Measurements from ENCODE around the gene PARP4. TPM values are rescaled to one million over a fixed set of nuclear protein-coding genes. Genes with fewer than 3 reads are reported as not detected.
"Not testable (repeated sequence)": the region's sequence is repeated elsewhere in the genome, so short reads cannot be mapped to it uniquely, and the experiment has no call there.

Gene PARP4
- polyA plus RNA-seq, 2 of the 4 experiments (the other 2 are of a cell fraction): 25.8 to 70.4 TPM

DNA sequence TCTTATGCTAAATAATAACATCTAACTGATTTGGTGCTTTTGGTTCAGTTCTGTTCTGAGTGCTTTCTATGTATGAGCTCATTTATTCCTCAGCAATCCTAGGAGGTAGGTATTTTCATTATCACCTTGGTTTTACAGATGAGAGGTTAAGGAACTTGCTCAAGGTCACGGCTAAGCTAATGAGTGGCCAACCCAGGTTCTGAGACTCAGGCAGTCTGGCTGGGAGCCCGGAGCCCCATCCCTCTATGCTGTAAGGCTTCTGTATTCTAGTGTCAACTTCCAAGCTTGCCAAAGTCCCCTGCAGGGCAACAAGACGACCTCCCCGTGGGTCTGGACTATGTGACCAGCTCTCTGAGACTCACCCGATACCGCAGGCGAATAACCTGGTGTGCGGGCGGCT, 60.5 kb downstream of the PARP4 start:
- CTCF ChIA-PET: no interaction called here
- DNase-seq (ENCODE audit: low read depth in 1 of 2, low spot score in 1 of 2): no peak
- H3K27ac ChIP-seq: no peak overlapping the region
- no peak for FAIRE-seq
- H3K4me1 ChIP-seq: no peaks in the 10 kb centered on the region
- WGBS (ENCODE audit: missing lambda C conversion rate): 96% methylated on average over 9 of the region's 9 CpGs
- no peaks in the 10 kb centered on the region for H3K9me3 ChIP-seq
- H3K4me3 ChIP-seq: no peak overlapping the region
- no peak for ATAC-seq
- H3K4me2 ChIP-seq: no peak overlapping the region
- POLR2A ChIA-PET: no interaction called here
- TF ChIP-seq NFE2L2 (conservative IDR thresholded peaks at IDR 0.05; ENCODE audit: low read length) (no peak), RARB (CRISPR knock-in tag; IDR thresholded peaks at IDR 0.05) (no peak), RCOR1 (IDR thresholded peaks at IDR 0.05; ENCODE audit: low read depth, low read length) (no peak)
- TF ChIP-seq, protein P1, sequence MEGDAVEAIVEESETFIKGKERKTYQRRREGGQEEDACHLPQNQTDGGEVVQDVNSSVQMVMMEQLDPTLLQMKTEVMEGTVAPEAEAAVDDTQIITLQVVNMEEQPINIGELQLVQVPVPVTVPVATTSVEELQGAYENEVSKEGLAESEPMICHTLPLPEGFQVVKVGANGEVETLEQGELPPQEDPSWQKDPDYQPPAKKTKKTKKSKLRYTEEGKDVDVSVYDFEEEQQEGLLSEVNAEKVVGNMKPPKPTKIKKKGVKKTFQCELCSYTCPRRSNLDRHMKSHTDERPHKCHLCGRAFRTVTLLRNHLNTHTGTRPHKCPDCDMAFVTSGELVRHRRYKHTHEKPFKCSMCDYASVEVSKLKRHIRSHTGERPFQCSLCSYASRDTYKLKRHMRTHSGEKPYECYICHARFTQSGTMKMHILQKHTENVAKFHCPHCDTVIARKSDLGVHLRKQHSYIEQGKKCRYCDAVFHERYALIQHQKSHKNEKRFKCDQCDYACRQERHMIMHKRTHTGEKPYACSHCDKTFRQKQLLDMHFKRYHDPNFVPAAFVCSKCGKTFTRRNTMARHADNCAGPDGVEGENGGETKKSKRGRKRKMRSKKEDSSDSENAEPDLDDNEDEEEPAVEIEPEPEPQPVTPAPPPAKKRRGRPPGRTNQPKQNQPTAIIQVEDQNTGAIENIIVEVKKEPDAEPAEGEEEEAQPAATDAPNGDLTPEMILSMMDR (IDR thresholded peaks at IDR 0.05): no peak

DNA sequence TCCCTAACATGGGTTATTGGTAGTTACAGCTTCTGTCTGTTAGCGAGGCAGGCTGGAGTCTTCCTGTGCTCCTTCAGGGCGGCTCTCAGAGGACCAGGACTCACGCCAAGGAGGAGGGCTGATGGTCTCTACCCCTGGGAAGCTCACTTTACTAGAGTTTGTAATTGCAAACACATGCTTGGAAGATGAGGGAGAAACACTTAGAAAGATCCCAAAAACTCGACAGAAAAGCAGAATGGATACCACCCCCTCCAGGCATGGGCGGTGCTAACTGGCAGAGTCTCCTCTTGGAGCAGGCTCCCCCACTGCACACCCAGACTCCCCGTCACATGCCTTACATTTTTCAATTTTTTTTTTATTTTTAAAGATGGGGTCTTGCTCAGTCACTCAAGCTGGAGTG, 62.0 kb downstream of the PARP4 start:
- CTCF ChIA-PET: interaction anchor here (0.6 kb wide), 1 partner anchor 191 kb away, joined by 3 read pairs; no protein-coding TSS in a partner anchor
- no peak for TF ChIP-seq CHD2 (IDR thresholded peaks at IDR 0.05; ENCODE audit: low read length, partially characterized antibody)
- TF ChIP-seq SREBF2 (IDR thresholded peaks at IDR 0.05): no peak
- TF ChIP-seq TFCP2L1 (CRISPR knock-in tag; IDR thresholded peaks at IDR 0.05): no peak
- TF ChIP-seq, protein P2, sequence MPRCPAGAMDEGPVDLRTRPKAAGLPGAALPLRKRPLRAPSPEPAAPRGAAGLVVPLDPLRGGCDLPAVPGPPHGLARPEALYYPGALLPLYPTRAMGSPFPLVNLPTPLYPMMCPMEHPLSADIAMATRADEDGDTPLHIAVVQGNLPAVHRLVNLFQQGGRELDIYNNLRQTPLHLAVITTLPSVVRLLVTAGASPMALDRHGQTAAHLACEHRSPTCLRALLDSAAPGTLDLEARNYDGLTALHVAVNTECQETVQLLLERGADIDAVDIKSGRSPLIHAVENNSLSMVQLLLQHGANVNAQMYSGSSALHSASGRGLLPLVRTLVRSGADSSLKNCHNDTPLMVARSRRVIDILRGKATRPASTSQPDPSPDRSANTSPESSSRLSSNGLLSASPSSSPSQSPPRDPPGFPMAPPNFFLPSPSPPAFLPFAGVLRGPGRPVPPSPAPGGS (IDR thresholded peaks at IDR 0.05): no peak
- no peak for TF ChIP-seq RCOR1 (IDR thresholded peaks at IDR 0.05; ENCODE audit: low read depth, low read length)
- no peak for TF ChIP-seq KDM5A (IDR thresholded peaks at IDR 0.05)
- TF ChIP-seq, protein P3, sequence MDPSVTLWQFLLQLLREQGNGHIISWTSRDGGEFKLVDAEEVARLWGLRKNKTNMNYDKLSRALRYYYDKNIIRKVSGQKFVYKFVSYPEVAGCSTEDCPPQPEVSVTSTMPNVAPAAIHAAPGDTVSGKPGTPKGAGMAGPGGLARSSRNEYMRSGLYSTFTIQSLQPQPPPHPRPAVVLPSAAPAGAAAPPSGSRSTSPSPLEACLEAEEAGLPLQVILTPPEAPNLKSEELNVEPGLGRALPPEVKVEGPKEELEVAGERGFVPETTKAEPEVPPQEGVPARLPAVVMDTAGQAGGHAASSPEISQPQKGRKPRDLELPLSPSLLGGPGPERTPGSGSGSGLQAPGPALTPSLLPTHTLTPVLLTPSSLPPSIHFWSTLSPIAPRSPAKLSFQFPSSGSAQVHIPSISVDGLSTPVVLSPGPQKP (IDR thresholded peaks at IDR 0.05; ENCODE audit: low read depth, low read length): no peak
- TF ChIP-seq ZFP36 (IDR thresholded peaks at IDR 0.05; ENCODE audit: borderline replicate concordance, partially characterized antibody): no peak
- TF ChIP-seq, protein P4, sequence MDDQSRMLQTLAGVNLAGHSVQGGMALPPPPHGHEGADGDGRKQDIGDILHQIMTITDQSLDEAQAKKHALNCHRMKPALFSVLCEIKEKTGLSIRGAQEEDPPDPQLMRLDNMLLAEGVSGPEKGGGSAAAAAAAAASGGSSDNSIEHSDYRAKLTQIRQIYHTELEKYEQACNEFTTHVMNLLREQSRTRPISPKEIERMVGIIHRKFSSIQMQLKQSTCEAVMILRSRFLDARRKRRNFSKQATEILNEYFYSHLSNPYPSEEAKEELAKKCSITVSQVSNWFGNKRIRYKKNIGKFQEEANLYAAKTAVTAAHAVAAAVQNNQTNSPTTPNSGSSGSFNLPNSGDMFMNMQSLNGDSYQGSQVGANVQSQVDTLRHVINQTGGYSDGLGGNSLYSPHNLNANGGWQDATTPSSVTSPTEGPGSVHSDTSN (IDR thresholded peaks at IDR 0.05): no peak
- no peak for TF ChIP-seq ZSCAN20 (CRISPR knock-in tag; IDR thresholded peaks at IDR 0.05)
- TF ChIP-seq MYC (IDR thresholded peaks at IDR 0.05; ENCODE audit: borderline replicate concordance, low read length): no peak
- TF ChIP-seq GATA3 (IDR thresholded peaks at IDR 0.05; ENCODE audit: borderline replicate concordance): no peak
- H3K27ac ChIP-seq: no peak overlapping the region
- POLR2A ChIA-PET: no interaction called here
- H3K9me3 ChIP-seq: no peaks in the 10 kb centered on the region
- 94% methylated on average over 6 of the region's 6 CpGs for WGBS (ENCODE audit: missing lambda C conversion rate)
- FAIRE-seq (no peak), DNase-seq (ENCODE audit: low read depth in 1 of 2, low spot score in 1 of 2) (no peak), ATAC-seq (no peak)
- H3K4me2 ChIP-seq: no peak overlapping the region
- no peaks in the 10 kb centered on the region for H3K4me1 ChIP-seq
- H3K4me3 ChIP-seq: no peak overlapping the region

DNA sequence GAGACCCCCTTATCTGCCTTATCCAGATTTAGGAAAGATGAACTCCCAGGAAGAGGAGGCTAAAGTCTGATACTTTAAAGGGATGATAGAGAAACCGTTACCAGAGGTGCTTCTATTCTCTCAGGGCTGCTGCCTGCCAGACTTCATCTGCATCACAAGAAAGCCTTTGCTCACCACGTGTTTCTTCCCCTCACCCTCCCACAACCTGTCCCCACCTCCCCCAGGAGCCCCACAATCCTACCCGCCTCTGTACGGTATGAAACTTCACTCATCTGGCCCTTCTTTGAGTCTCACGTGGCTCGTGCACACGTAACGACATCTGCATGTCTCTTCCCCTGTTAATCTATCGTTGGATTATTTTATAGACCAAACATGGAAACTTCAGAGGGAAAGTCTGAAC, 67.7 kb downstream of the PARP4 start:
- WGBS (ENCODE audit: missing lambda C conversion rate): 88% methylated on average over 9 of the region's 9 CpGs
- H3K4me3 ChIP-seq; H3K4me1 ChIP-seq; FAIRE-seq; H3K27ac ChIP-seq; ATAC-seq; CTCF ChIA-PET; DNase-seq (ENCODE audit: low read depth in 1 of 2, low spot score in 1 of 2); H3K9me3 ChIP-seq; POLR2A ChIA-PET; H3K4me2 ChIP-seq: not testable (repeated sequence)

DNA sequence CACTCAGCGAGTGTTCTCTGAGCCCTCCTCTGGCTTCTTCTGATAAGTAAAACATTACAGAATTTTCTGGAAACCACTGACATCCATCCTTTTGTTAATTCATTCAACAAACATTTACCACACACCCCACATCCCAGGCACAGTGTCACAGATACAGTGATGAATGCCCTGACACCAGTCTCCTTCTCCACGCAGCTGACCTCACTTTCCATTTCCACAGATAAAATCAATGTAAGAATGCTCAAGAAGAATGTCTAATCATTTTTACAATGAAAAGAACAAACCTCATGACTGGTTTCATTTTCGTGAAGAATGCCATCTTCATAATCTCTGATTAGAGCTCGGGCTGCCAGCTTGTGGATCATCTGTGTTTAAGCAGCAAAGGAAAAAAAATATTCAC, 69.2 kb downstream of the PARP4 start:
- no peaks in the 10 kb centered on the region for H3K9me3 ChIP-seq
- DNase-seq (ENCODE audit: low read depth in 1 of 2, low spot score in 1 of 2) (no peak), FAIRE-seq (no peak), ATAC-seq (no peak)
- WGBS (ENCODE audit: missing lambda C conversion rate): 95% methylated on average over 4 of the region's 4 CpGs
- H3K4me1 ChIP-seq: no peaks in the 10 kb centered on the region
- no peak overlapping the region for H3K4me3 ChIP-seq
- no peak overlapping the region for H3K4me2 ChIP-seq
- no peak overlapping the region for H3K27ac ChIP-seq
- CTCF ChIA-PET: no interaction called here
- POLR2A ChIA-PET: no interaction called here
- TF ChIP-seq ESRRA (IDR thresholded peaks at IDR 0.05; ENCODE audit: borderline replicate concordance, low read length): no peak
- TF ChIP-seq KDM1A (IDR thresholded peaks at IDR 0.05; ENCODE audit: low read depth): no peak
- no peak for TF ChIP-seq MAFK (IDR thresholded peaks at IDR 0.05; ENCODE audit: partially characterized antibody)
- TF ChIP-seq, protein P5, sequence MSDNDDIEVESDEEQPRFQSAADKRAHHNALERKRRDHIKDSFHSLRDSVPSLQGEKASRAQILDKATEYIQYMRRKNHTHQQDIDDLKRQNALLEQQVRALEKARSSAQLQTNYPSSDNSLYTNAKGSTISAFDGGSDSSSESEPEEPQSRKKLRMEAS (IDR thresholded peaks at IDR 0.05): no peak
- no peak for TF ChIP-seq ZC3H11A (IDR thresholded peaks at IDR 0.05)
- no peak for TF ChIP-seq CBX2 (IDR thresholded peaks at IDR 0.05; ENCODE audit: borderline replicate concordance, low read depth)
- TF ChIP-seq POLR2AphosphoS2 (conservative IDR thresholded peaks at IDR 0.05; ENCODE audit: low read length): no peak
- no peak for TF ChIP-seq ZNF302 (CRISPR knock-in tag; IDR thresholded peaks at IDR 0.05)
- TF ChIP-seq, protein P6, sequence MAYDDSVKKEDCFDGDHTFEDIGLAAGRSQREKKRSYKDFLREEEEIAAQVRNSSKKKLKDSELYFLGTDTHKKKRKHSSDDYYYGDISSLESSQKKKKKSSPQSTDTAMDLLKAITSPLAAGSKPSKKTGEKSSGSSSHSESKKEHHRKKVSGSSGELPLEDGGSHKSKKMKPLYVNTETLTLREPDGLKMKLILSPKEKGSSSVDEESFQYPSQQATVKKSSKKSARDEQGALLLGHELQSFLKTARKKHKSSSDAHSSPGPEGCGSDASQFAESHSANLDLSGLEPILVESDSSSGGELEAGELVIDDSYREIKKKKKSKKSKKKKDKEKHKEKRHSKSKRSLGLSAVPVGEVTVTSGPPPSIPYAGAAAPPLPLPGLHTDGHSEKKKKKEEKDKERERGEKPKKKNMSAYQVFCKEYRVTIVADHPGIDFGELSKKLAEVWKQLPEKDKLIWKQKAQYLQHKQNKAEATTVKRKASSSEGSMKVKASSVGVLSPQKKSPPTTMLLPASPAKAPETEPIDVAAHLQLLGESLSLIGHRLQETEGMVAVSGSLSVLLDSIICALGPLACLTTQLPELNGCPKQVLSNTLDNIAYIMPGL (CRISPR knock-in tag; IDR thresholded peaks at IDR 0.05; ENCODE audit: borderline replicate concordance): no peak

All from A549 (cell line).